HG03045 (cell line): ENCODE results near the gene SRRM4.
"Not testable (repeated sequence)": the region's sequence is repeated elsewhere in the genome, so short reads cannot be mapped to it uniquely, and the experiment has no call there.

Source experiments
- ATAC-seq: cut with Tn5 transposase; IDR thresholded peaks from one replicate; pipeline ENCODE4 v1.9.1; 2021; ENCODE audit warnings: mild to moderate bottlenecking, moderate library complexity; ENCODE audit not compliant: unreplicated experiment

Gene SRRM4

GRCh38 chr12:119008691-119009221 lies 27.4 kb downstream of the SRRM4 start:
- no peak for ATAC-seq

GRCh38 chr12:119011231-119011630 lies 29.9 kb downstream of the SRRM4 start:
- ATAC-seq, result no peak

GRCh38 chr12:119012179-119012578 lies 30.8 kb downstream of the SRRM4 start:
- ATAC-seq, result no peak

GRCh38 chr12:119013023-119013422 lies 31.7 kb downstream of the SRRM4 start:
- no peak for ATAC-seq

- no peak for ATAC-seq
These were observed 33.0 kb downstream of the SRRM4 start for GRCh38 chr12:119014368-119014767.

GRCh38 chr12:119016715-119017114 lies 35.4 kb downstream of the SRRM4 start:
- no peak for ATAC-seq

- ATAC-seq, result no peak
These were observed 37.8 kb downstream of the SRRM4 start for GRCh38 chr12:119019166-119019565.

- no peak for ATAC-seq
These were observed 39.3 kb downstream of the SRRM4 start for GRCh38 chr12:119020406-119021360.

GRCh38 chr12:119024356-119024755 lies 43.0 kb downstream of the SRRM4 start:
- ATAC-seq, result no peak

GRCh38 chr12:119025786-119026185 lies 44.4 kb downstream of the SRRM4 start:
- ATAC-seq, result no peak

- not testable (repeated sequence) for ATAC-seq
These were observed 52.0 kb downstream of the SRRM4 start for GRCh38 chr12:119033332-119033731.

- no peak for ATAC-seq
These were observed 55.8 kb downstream of the SRRM4 start for GRCh38 chr12:119036878-119037825.

- ATAC-seq, result no peak
These were observed 62.8 kb downstream of the SRRM4 start for GRCh38 chr12:119044094-119044493.

- ATAC-seq, result no peak
These were observed 66.3 kb downstream of the SRRM4 start for GRCh38 chr12:119047641-119048040.

GRCh38 chr12:119050663-119051062 lies 69.3 kb downstream of the SRRM4 start:
- ATAC-seq, result no peak

- ATAC-seq, result no peak
These were observed 70.1 kb downstream of the SRRM4 start for GRCh38 chr12:119051474-119051873.

- no peak for ATAC-seq
These were observed 70.7 kb downstream of the SRRM4 start for GRCh38 chr12:119052001-119052400.

GRCh38 chr12:119055977-119056376 lies 74.6 kb downstream of the SRRM4 start:
- ATAC-seq, result no peak

GRCh38 chr12:119060847-119061796 lies 79.8 kb downstream of the SRRM4 start:
- ATAC-seq, result no peak
